K562 (cell line): ENCODE results near the gene ZNF544. TPM values are rescaled to one million over a fixed set of nuclear protein-coding genes. Genes with fewer than 3 reads are reported as not detected.

ENCODE experiments used
- CCAR2 ChIP-seq: fragments of 200-400 bp; formaldehyde crosslinking; IDR thresholded peaks from 2 replicates; pipeline ENCODE4 v1.6.1; 2017; ENCODE audit warnings: mild to moderate bottlenecking, low read depth, low read length
- CTCFL ChIP-seq: IDR thresholded peaks from 2 replicates; pipeline ENCODE4 v1.6.1; 2011; ENCODE audit warnings: borderline replicate concordance, low read depth, mild to moderate bottlenecking, moderate library complexity, low read length; ENCODE audit not compliant: insufficient read depth, poor library complexity, severe bottlenecking
- EP300 ChIP-seq: IDR thresholded peaks from 2 replicates; pipeline ENCODE4 v1.6.1; 2012; ENCODE audit warnings: low read length, improper control_type of control experiment
- FOXP4 ChIP-seq: sonication (generic); formaldehyde crosslinking; IDR thresholded peaks from 2 replicates; pipeline ENCODE4 v1.8.0; 2022; ENCODE audit warnings: mild to moderate bottlenecking, missing genetic modification reagents, borderline replicate concordance
- HNRNPK ChIP-seq: fragments of 200-400 bp; formaldehyde crosslinking; IDR thresholded peaks from one replicate; pipeline ENCODE4 v1.6.1; 2018; ENCODE audit warnings: mild to moderate bottlenecking, low read depth, low read length; ENCODE audit not compliant: poor library complexity, severe bottlenecking
- ILK ChIP-seq: fragments of 450-650 bp; IDR thresholded peaks from 2 replicates; pipeline ENCODE4 v1.6.1; 2016; ENCODE audit warnings: missing genetic modification characterization, low read depth, mild to moderate bottlenecking, missing compliant biosample characterization, moderate library complexity, borderline replicate concordance
- JUN ChIP-seq, 2 experiments: sonication (generic) in 1 of 2; formaldehyde crosslinking in 1 of 2; IDR thresholded peaks; 2 replicates each; pipeline versions ENCODE4 v1.6.1 to v1.8.0; 2012 to 2022; ENCODE audit warnings: borderline replicate concordance in 2 of 2, mild to moderate bottlenecking in 2 of 2, improper control_type of control experiment in 1 of 2, low read depth in 1 of 2, low read length in 1 of 2, missing genetic modification reagents in 1 of 2
- KDM5B ChIP-seq: fragments of 200-600 bp; sonication (generic); IDR thresholded peaks from 2 replicates; pipeline ENCODE4 v1.6.1; 2012; ENCODE audit warnings: low read depth, mild to moderate bottlenecking, moderate library complexity, low read length, control low read depth, inconsistent platforms; ENCODE audit not compliant: insufficient replicate concordance
- PREB ChIP-seq: sonication (generic); formaldehyde crosslinking; IDR thresholded peaks from 2 replicates; pipeline ENCODE4 v1.8.1; 2023; ENCODE audit warnings: mild to moderate bottlenecking, missing genetic modification reagents
- SMAD3 ChIP-seq: fragments of 450-650 bp; formaldehyde crosslinking; conservative IDR thresholded peaks from 2 replicates; pipeline ENCODE4 v1.4.0; 2020; ENCODE audit warnings: mild to moderate bottlenecking
- TAF15 ChIP-seq: fragments of 200-400 bp; formaldehyde crosslinking; IDR thresholded peaks from 2 replicates; pipeline ENCODE4 v1.6.1; 2017; ENCODE audit warnings: mild to moderate bottlenecking, low read depth, low read length, moderate library complexity
- ZBTB8A ChIP-seq: fragments of 450-650 bp; IDR thresholded peaks from 2 replicates; pipeline ENCODE4 v1.6.1; 2018; ENCODE audit warnings: mild to moderate bottlenecking, moderate library complexity; ENCODE audit not compliant: partially characterized antibody
- ZBTB9 ChIP-seq: fragments of 450-650 bp; formaldehyde crosslinking; IDR thresholded peaks from 2 replicates; pipeline ENCODE4 v1.4.0; 2020; ENCODE audit warnings: mild to moderate bottlenecking, moderate library complexity
- ZNF224 ChIP-seq: sonication (generic); formaldehyde crosslinking; IDR thresholded peaks from 2 replicates; pipeline ENCODE4 v1.8.0; 2022; ENCODE audit warnings: mild to moderate bottlenecking, missing genetic modification reagents
- ZNF274 ChIP-seq: IDR thresholded peaks from 2 replicates; pipeline ENCODE4 v1.6.1; 2011; ENCODE audit warnings: low read depth, mild to moderate bottlenecking, low read length, moderate library complexity, borderline replicate concordance
- ZSCAN29 ChIP-seq: fragments of 450-650 bp; IDR thresholded peaks from 2 replicates; pipeline ENCODE4 v1.6.1; 2017
- polyA plus RNA-seq, 8 experiments: library from polyadenylated mRNA; depleted of rRNA in 4 of 8; stranded (reverse) in 5 of 8; unstranded in 3 of 8; fragments of >200 nt; fragmentation: Nextera tagmentation in 2 of 8; fragmentation: Illumina TruSeq in 1 of 8; extraction: Ambion mirVana in 2 of 8; extraction: Trizol in 1 of 8; gene quantifications; 2 replicates each; pipeline versions ENCODE4 v1.2.1 to v1.2.3, GENCODE V29; 2011 to 2014; ENCODE audit warnings: inconsistent platforms in 1 of 8, missing spikeins in 1 of 8
- total RNA-seq, 7 experiments: library from RNA; depleted of rRNA in 6 of 7; stranded (reverse); fragments of >200 nt in 6 of 7; fragmentation: Illumina TruSeq in 2 of 7; extraction: Trizol in 2 of 7; gene quantifications; 2 replicates each; pipeline versions ENCODE4 v1.2.1 to v1.2.3, GENCODE V29; 2011 to 2021; ENCODE audit warnings: low replicate concordance in 1 of 7

The ZNF544 gene
- total and polyA plus RNA-seq, 9 of the 15 experiments (the other 6 are each of a cell fraction or from before 2014, with no cell fraction given) = 23.6 to 59.0 (median 41.4) TPM

GRCh38 chr19:58278541-58279041 lies 49.9 kb downstream of the ZNF544 start, which contains the start of gene ZNF8 (continued):
- no peak for TF ChIP-seq CTCFL
- TF ChIP-seq KDM5B = peak; percentile 86
- TF ChIP-seq JUN (IDR thresholded peaks at IDR 0.05; ENCODE audit: borderline replicate concordance, low read depth, low read length) = 0 out of 2 replicates have a peak, but pooled peaks have one; percentile 30
- no peak for TF ChIP-seq JUN (CRISPR knock-in tag; IDR thresholded peaks at IDR 0.05; ENCODE audit: borderline replicate concordance)
- TF ChIP-seq FOXP4 = peak; percentile 22; the same call in 1 of the 2 replicates
- no peak for TF ChIP-seq HNRNPK
- TF ChIP-seq ZBTB9 (CRISPR knock-in tag) = no peak
- TF ChIP-seq ZNF224 (CRISPR knock-in tag) = no peak
- no peak for TF ChIP-seq ILK (tag)
- TF ChIP-seq TAF15 = no peak
- TF ChIP-seq ZNF274 = no peak
- 0 out of 2 replicates have a peak, but pooled peaks have one; percentile 46 for TF ChIP-seq SMAD3
- TF ChIP-seq PREB (CRISPR knock-in tag) = no peak
- TF ChIP-seq ZSCAN29 = no peak
- no peak for TF ChIP-seq CCAR2
- no peak for TF ChIP-seq ZBTB8A
- TF ChIP-seq EP300 = no peak
